Measurements from ENCODE around the gene TADA1. TPM values are rescaled to one million over a fixed set of nuclear protein-coding genes. Genes with fewer than 3 reads are reported as not detected.

TADA1 gene
- polyA plus RNA-seq, 1 donor (not counting 4 experiments of a cell fraction or from before 2014, with no cell fraction given) = 15.0 TPM

GRCh38 chr1:166843322-166843721 is 32.7 kb downstream of the TADA1 start:
- H3K79me2 ChIP-seq (ENCODE audit: control insufficient read depth, insufficient read depth, low read length) = peaks cover 61% of the 10 kb centered on the region
- DNase-seq (ENCODE audit: low read depth, low spot score) = no peak
- no peak for TF ChIP-seq CTCF (optimal IDR thresholded peaks at IDR 0.05 in 1 of 3, IDR thresholded peaks at IDR 0.05 in 1 of 3, conservative IDR thresholded peaks at IDR 0.05 in 1 of 3; ENCODE audit: extremely low read depth in 1 of 3, insufficient read depth in 2 of 3, low read length in 3 of 3)
- no peak for TF ChIP-seq EZH2 (IDR thresholded peaks at IDR 0.05; ENCODE audit: low read length)

DNA sequence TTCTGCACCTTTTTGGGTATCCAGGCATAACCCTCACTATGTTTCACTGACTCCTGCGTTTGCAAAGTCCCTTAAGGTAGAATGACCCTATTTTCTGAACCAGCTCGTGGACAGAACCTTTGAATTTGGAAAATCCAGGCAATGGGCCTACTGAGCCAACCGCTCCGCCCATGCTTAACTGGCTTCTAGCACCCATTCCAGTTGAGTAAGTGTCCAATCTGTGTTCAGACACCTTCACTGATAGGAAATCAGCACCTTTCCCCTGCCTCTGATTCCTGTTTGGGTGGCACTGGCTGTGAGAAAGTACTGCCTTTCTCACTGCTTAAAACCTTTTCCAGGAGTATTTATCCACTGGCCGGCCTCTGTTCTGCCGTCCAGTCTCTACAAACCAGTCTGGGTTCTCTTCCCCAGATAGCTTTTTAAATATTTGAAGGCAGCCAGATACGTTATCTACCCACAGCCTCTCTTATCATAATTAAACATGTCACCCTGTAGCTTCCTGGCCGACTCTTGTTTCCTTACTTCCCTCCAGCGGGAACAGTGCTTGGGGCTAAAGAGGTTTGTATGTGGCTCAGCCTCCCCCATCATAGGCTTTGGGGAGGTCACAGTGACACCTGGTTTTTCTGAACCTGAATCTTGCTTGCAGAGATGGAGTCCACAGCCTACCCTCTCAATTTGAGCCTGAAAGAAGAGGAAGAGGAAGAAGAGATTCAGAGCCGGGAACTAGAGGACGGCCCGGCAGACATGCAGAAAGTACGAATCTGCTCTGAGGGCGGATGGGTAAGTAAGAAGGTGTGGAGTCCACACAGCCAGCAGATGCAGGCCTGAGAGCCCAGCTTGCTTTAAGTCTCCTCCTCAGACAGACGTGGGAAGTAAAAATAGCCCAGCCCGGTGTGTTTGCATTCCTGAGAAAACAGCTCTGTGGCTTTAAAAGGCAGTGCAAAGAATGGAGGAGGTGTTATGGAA is 35.5 kb downstream of the TADA1 start:
- Histone ChIP-seq H3K4me2 (ENCODE audit: control insufficient read depth, extremely low read depth, insufficient read depth, low read depth, low read length) (peak overlapping the region; percentile 95), H3K27me3 (ENCODE audit: control insufficient read depth, extremely low read depth, insufficient read depth, low read length) (no peaks in the 10 kb centered on the region), H3K9me1 (ENCODE audit: control insufficient read depth, extremely low read depth, insufficient read depth, low read length) (peaks cover 2% of the 10 kb centered on the region), H3K36me3 (ENCODE audit: control insufficient read depth in 2 of 2, extremely low read depth in 1 of 2, insufficient read depth in 2 of 2, low read length in 2 of 2) (peaks cover 28 to 33% of the 10 kb centered on the region in 2 experiments), H3K27ac (ENCODE audit: control insufficient read depth, insufficient read depth, low read length) (peak overlapping the region; percentile 65), H3K4me1 (ENCODE audit: control insufficient read depth, extremely low read depth, insufficient read depth, low read length) (peaks cover 17% of the 10 kb centered on the region), H3K79me2 (ENCODE audit: control insufficient read depth, insufficient read depth, low read length) (peaks cover 47% of the 10 kb centered on the region), H3K4me3 (ENCODE audit: control insufficient read depth in 2 of 3, extremely low read depth in 1 of 3, insufficient read depth in 2 of 3, low read depth in 1 of 3, low read length in 3 of 3) (peak overlapping the region; percentile 52 to 84 (median 77)), H2AFZ (ENCODE audit: control insufficient read depth, low read length) (peak overlapping the region; percentile 19), H3K9ac (ENCODE audit: control insufficient read depth, extremely low read depth, insufficient read depth, low read length) (peak overlapping the region; percentile 77), H3K9me3 (ENCODE audit: control insufficient read depth, low read depth, low read length) (no peaks in the 10 kb centered on the region), H4K20me1 (ENCODE audit: control insufficient read depth, extremely low read depth, insufficient read depth, low read length) (peaks cover 11% of the 10 kb centered on the region)
- dilution Hi-C loops (cut with MboI; ENCODE audit: extremely low pct_ligation_motif_present, low sequenced_read_pairs) = no loop called here
- TF ChIP-seq EZH2 (IDR thresholded peaks at IDR 0.05; ENCODE audit: low read length) = no peak
- DNase-seq (ENCODE audit: low read depth, low spot score) (no peak), FAIRE-seq (no peak)

More at GRCh38 chr1:166843322-166843721, 32.7 kb downstream of the TADA1 start:
- peaks cover 2% of the 10 kb centered on the region for H3K9me1 ChIP-seq (ENCODE audit: control insufficient read depth, extremely low read depth, insufficient read depth, low read length)
- H3K9me3 ChIP-seq (ENCODE audit: control insufficient read depth, low read depth, low read length) = no peaks in the 10 kb centered on the region
- H3K4me1 ChIP-seq (ENCODE audit: control insufficient read depth, extremely low read depth, insufficient read depth, low read length) = peaks cover 13% of the 10 kb centered on the region
- H3K27ac ChIP-seq (ENCODE audit: control insufficient read depth, insufficient read depth, low read length) = no peak overlapping the region
- no peak overlapping the region for H3K4me3 ChIP-seq (ENCODE audit: control insufficient read depth in 2 of 3, extremely low read depth in 1 of 3, insufficient read depth in 2 of 3, low read depth in 1 of 3, low read length in 3 of 3)
- peaks cover 14% of the 10 kb centered on the region for H4K20me1 ChIP-seq (ENCODE audit: control insufficient read depth, extremely low read depth, insufficient read depth, low read length)
- no peaks in the 10 kb centered on the region for H3K27me3 ChIP-seq (ENCODE audit: control insufficient read depth, extremely low read depth, insufficient read depth, low read length)
- H2AFZ ChIP-seq (ENCODE audit: control insufficient read depth, low read length) = no peak overlapping the region
- FAIRE-seq = no peak
- H3K36me3 ChIP-seq (ENCODE audit: control insufficient read depth in 2 of 2, extremely low read depth in 1 of 2, insufficient read depth in 2 of 2, low read length in 2 of 2) = peaks cover 44 to 56% of the 10 kb centered on the region in 2 experiments
- dilution Hi-C loops (cut with MboI; ENCODE audit: extremely low pct_ligation_motif_present, low sequenced_read_pairs) = no loop called here
- no peak overlapping the region for H3K4me2 ChIP-seq (ENCODE audit: control insufficient read depth, extremely low read depth, insufficient read depth, low read depth, low read length)
- H3K9ac ChIP-seq (ENCODE audit: control insufficient read depth, extremely low read depth, insufficient read depth, low read length) = no peak overlapping the region

Measured in keratinocyte (primary cell).